Peyer's patch (tissue), 4 donors: ENCODE measurements around the gene NMT1.

ENCODE experiments used
- POLR2A ChIP-seq, 2 donors: fragments of 450-650 bp; IDR thresholded peaks; one replicate each; pipeline ENCODE4 v1.5.1; 2017; ENCODE audit warnings: antibody characterized with exemption in 2 of 2, mild to moderate bottlenecking in 2 of 2, moderate library complexity in 2 of 2
- TF ChIP-seq, protein P1 (sequence below), 6 experiments: fragments of 450-650 bp in 4 of 6; fragments of 200-600 bp in 2 of 6; sonication (generic) in 1 of 6; IDR thresholded peaks; one replicate each; pipeline ENCODE4 v1.5.1; 2017 to 2019; ENCODE audit warnings: antibody characterized with exemption in 6 of 6, mild to moderate bottlenecking in 3 of 6, moderate library complexity in 1 of 6

DNA sequence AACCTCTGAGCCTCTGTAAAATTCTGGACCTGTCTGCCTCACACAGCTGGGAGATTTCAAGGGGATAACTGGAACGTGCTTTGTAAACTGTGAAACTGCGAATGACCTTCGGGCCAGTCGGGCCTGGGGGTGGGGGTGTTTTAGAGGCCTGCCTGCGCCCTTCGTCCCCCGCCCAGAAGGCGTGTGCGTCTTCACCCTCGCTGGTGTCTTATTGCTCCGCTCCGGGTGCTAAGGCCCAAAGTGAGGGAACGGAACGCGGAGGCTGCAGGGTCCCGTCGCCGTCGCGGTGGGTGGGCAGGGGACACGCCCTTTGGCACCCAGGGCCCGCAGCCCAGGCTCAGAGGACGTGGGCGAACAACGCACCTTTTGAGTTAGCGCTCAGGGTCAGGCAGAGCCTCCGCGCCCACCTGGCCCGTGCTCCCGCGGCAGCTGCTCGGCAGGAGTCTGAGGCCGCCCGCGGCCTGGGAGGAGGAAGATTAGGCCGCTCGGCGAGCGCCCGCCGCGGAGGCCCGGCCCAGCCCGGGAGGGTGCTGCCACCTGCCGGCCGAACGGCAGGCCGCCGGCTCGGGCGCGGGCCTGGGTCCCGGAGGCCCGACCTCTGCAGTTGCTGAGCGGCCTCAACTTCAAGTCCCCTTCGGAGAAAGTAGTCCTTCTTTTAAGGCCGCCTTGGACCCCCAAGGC, 39.4 kb upstream of the NMT1 start:
- TF ChIP-seq, protein P1, sequence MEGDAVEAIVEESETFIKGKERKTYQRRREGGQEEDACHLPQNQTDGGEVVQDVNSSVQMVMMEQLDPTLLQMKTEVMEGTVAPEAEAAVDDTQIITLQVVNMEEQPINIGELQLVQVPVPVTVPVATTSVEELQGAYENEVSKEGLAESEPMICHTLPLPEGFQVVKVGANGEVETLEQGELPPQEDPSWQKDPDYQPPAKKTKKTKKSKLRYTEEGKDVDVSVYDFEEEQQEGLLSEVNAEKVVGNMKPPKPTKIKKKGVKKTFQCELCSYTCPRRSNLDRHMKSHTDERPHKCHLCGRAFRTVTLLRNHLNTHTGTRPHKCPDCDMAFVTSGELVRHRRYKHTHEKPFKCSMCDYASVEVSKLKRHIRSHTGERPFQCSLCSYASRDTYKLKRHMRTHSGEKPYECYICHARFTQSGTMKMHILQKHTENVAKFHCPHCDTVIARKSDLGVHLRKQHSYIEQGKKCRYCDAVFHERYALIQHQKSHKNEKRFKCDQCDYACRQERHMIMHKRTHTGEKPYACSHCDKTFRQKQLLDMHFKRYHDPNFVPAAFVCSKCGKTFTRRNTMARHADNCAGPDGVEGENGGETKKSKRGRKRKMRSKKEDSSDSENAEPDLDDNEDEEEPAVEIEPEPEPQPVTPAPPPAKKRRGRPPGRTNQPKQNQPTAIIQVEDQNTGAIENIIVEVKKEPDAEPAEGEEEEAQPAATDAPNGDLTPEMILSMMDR (IDR thresholded peaks at IDR 0.05): peak; percentile 85 to 98 (median 92)
- TF ChIP-seq POLR2A (IDR thresholded peaks at IDR 0.05): peak in 1 of 2 donors; percentile 10
